Retina (tissue), 1 donor: ENCODE measurements around the gene MSX1.

Source experiments
- DNase-seq: peaks from one replicate; pipeline ENCODE4 v3.0.0-alpha.2; 2016

MSX1 gene

GRCh38 chr4:4842476-4843441 is 16.7 kb upstream of the MSX1 start:
- DNase-seq: no peak

- peak; percentile 56 for DNase-seq
Observed at GRCh38 chr4:4843635-4844291, 15.7 kb upstream of the MSX1 start.

GRCh38 chr4:4845027-4845426 is 14.4 kb upstream of the MSX1 start:
- no peak for DNase-seq

DNA sequence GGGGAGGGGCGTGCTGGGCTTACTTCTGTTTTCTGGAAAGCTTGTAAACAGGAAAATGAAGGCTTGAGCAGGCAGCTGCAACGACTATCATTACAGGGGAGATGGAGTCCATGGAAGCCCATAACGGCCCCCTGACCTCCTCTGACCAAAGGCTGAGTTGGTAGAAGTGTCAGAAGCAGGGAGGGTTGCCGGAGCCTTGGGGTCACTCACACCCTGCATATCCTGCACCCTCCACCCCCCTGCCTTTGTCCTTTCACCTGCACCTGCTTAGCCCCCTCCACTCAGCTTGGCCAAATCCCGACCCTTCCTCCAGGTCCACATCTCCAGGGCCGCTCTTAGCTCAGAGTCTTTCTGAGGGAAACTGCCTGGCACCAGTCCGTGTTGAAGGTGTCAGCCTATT is 12.5 kb upstream of the MSX1 start:
- no peak for DNase-seq

DNA sequence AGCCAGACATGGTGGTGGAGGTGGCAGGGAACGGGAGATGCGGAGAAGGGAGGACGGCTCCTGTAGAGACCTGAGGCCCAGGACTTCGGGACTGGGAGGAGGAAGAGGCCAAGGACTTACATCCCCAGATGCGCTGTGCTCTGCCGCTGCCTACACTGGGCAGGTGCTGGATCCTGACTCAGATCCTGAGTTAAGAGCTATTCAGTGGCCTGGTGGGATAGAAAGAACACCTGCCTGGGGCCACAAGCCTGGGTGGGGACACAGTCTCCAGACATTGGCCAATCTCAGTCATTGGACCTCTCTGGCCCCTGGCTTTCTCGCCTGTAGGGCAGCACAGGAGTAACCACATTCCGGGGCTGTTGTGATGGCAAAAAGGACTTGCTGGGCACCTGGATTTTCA is 10.9 kb upstream of the MSX1 start:
- no peak for DNase-seq

DNA sequence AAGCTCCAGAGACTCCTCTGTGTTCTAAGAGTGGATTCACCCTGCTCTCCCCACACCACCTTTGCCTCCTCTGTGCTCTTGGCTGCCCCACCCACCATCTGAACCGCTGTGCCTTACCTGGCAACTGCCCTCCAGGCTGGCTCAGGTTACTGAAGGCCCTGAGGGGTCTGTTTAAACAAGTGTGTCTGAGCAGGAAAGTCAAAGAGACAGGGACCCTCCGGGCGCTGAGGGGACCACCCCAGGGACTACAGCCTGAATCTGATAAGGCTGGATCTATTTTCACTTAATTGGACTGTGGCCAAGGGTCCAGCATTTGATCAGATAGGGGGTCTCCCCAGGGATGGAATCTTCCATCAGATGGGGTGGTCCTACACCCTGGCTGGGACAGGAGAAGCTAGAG is 10.4 kb upstream of the MSX1 start:
- DNase-seq: no peak

- DNase-seq: no peak
Observed at GRCh38 chr4:4849524-4850193, 9.8 kb upstream of the MSX1 start.

- no peak for DNase-seq
Observed at GRCh38 chr4:4851081-4851480, 8.4 kb upstream of the MSX1 start.

DNA sequence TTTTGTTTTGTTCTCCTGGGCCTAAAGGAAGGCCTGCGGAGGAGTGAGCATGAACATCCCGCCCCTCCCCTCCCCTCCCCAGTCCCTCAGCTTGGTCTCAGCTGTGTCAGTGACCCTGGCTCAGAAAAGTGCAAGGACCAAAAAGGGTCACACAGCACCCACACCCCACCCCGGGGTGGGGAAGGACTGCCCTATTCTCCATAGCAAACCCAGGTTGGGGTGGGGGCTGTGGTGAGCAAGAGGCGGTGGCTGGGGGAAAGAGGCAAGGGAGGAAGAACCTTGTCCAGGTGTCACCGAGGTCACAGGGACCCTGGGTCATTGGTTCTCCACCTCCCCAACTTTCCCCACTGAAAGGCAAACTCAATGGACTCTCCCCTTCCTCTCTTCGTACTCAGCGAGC is 7.6 kb upstream of the MSX1 start:
- DNase-seq: no peak

DNA sequence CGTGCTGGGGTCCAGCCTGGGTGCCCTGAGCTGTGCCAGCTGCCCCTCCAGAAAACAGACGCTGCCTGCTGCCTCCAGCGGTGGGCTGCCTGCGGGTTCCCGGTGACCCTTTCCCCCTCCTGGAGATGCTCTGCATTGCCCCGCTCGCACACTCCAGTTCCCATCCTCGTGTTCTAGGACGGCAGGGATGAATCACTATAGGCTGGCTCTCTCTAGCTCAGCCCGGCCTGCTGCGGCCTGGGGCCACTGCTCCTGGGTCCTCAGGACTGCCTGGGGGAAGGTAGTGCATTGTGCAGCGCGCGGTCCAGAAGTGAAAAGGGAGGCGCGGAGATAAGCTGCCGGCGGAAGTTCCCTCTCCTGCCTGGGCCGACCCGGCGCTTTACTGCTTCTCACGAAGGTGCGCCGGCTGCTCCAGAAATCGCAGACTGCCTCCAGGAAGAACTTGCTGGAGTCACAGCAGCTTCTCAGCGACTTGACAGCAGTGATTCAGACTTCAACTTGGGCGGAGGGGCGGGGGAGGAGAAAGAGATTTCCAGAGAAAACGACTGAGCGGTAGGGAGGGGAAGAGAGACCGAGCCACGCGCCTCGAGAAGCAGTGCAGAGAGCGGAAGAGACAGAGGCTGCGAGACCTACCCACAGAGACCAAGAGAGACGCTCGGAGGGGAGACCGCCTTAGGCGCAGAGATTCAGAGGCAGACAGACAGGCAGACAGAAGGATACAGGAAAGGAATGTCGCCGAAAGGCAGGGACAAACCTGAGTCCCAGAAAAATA is 6.7 kb upstream of the MSX1 start:
- DNase-seq: peak; percentile 77

- DNase-seq: peak; percentile 66
Observed at GRCh38 chr4:4853371-4853823, 6.1 kb upstream of the MSX1 start.

- peak; percentile 10 for DNase-seq
Observed at GRCh38 chr4:4853921-4854648, 5.4 kb upstream of the MSX1 start.

DNA sequence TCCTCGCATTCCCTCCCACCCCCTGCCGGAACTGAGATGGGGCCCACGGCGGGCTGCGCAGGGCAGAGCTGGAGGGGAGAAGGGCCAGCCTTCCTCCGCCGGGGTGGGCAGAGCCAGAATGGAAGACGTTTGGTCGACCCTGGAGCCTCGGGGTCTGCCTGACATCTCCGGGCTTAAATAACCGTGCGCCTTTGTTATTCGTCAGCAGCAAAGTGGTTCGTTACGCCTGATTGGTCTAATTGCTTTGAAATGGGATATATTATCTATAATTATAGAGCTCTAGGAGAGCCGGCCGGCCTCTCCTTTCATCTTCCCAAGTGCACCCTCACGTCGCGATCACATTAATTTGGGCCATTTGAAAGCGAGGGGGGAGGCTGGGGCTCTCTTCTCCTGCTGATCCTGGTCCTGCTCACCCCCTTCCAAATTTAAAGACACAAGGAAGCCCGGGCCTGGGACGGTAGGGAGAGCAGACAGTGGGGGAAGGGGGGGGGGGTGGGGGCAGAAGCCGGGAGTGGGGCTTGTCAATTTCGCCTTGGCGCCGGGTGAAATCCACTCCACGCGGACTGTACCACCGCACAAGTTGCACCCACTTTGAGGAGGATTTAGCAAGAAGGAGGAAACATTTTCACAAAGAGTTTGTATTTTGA is 4.7 kb upstream of the MSX1 start:
- DNase-seq: peak; percentile 64

DNA sequence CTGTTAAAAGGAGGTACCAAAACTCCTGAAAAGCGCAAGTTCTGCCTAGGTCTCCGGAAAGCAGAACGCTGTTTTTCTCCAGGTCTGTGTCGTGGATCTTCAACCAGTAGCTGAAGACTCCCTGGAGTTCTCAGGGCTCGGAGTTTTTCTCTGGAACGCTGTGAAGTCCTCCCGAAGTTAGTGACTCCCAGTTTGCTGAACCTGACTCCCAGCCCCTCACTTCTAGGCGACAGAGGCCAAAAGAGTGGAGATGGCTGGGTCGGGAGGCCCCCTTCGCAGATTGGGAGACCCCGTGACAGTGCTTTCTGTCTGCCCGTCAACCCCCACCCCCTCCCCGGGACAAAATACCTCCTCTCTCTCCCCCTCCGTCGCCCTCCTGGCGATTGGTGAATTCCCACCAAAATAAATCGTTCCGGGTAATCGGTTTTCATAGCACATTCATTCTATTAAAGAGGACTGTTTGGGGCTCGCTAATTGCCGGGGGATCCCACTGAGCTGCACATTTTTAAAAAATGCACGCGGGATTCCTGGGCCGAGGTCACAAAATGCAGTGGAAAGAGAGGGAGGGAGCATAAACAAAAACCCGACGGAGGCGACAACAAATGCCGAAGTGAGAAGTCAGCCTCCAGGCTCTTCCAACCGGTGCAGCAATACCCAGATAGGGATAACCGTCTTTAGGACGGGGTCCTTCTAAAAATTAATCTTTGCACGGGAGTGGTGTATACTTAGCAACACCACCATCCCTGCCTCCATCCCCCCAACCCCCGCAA is 4.0 kb upstream of the MSX1 start:
- peak; percentile 65 for DNase-seq

DNA sequence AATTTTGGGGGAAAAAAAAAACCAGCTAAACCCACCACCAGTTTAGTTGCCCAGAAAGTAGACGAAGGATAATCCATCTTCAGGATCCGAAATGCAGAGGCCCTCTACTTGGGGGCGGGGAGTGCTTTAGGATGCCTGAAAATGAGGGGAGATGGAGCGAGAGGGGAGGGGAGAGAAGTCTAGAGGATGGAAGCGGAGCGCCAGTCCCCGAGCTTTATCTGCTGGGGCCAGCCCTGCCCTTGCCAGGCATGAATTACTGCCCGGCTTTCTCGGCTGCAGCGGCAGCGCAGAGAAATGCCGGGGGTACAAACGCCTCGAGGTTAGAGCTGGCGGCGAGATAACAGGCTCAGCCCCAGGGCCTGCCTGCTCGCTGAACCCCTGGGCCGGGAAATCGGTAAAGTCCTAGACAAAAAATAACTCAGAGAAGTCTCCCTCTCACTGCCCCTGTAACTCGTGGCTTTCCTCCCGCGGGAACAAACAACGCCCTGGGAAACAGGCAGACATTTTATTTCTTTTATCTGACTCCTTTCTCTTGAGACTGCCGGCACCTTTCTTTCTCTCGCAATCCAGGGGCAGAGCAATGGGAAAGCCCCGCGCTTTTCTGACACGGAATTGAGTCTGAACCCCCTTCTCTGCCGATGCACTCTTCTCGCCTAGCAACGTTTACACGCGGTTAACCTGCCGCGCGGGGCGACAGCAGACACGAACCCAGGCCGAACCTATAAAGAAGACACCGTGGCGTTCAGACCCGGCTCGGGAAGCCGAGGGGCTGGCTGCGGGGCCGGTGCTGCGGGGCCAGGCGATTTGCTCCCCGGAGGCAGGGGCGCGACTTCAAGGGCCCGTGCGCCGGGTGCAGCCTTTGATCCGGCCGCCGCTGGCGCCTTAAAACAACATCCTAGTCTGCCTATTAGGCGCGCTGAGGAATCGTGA is 3.1 kb upstream of the MSX1 start:
- peak; percentile 80 for DNase-seq

GRCh38 chr4:4857001-4857808 is 2.3 kb upstream of the MSX1 start:
- peak; percentile 42 for DNase-seq

GRCh38 chr4:4857809-4858508 is 1.5 kb upstream of the MSX1 start:
- DNase-seq: peak; percentile 55
